Suprapubic skin (tissue), 4 donors: ENCODE measurements around the gene NMUR2. TPM values are rescaled to one million over a fixed set of nuclear protein-coding genes. Genes with fewer than 3 reads are reported as not detected.

ENCODE experiments used
- DNase-seq, 2 donors: peaks; one replicate each; pipeline ENCODE4 v3.0.0-alpha.2; 2019; ENCODE audit warnings: low spot score in 2 of 2
- H3K27ac ChIP-seq: fragments of 200-600 bp; sonication (generic); one replicate; pipeline ENCODE4 v1.5.1; 2019
- H3K27me3 ChIP-seq: fragments of 200-600 bp; sonication (generic); one replicate; pipeline ENCODE4 v1.5.1; 2019
- H3K36me3 ChIP-seq: fragments of 200-600 bp; sonication (generic); one replicate; pipeline ENCODE4 v1.5.1; 2019
- H3K4me1 ChIP-seq: fragments of 200-600 bp; sonication (generic); one replicate; pipeline ENCODE4 v1.5.1; 2019
- H3K4me3 ChIP-seq: fragments of 200-600 bp; sonication (generic); one replicate; pipeline ENCODE4 v1.5.1; 2019; ENCODE audit warnings: mild to moderate bottlenecking
- H3K9me3 ChIP-seq: fragments of 200-600 bp; sonication (generic); one replicate; pipeline ENCODE4 v1.5.1; 2019
- EP300 ChIP-seq: sonication (generic); formaldehyde crosslinking; IDR thresholded peaks from one replicate; pipeline ENCODE4 v1.6.1; 2017; ENCODE audit warnings: antibody characterized with exemption
- POLR2A ChIP-seq, 2 donors: fragments of 450-650 bp; IDR thresholded peaks; one replicate each; pipeline ENCODE4 v1.6.1; 2017; ENCODE audit warnings: antibody characterized with exemption in 2 of 2, mild to moderate bottlenecking in 2 of 2, moderate library complexity in 2 of 2
- POLR2AphosphoS5 ChIP-seq, 3 donors: sonication (generic); formaldehyde crosslinking; IDR thresholded peaks; one replicate each; pipeline ENCODE4 v1.6.1; 2017; ENCODE audit warnings: antibody characterized with exemption in 3 of 3
- WGBS: methylation state at CpG from one replicate; pipeline ENCODE4 v1.1.5; 2018; 5-methylcytosine and 5-hydroxymethylcytosine counted together
- total RNA-seq, 4 donors: library from RNA; depleted of rRNA; stranded (reverse); fragments of >200 nt; gene quantifications; one replicate each; pipeline ENCODE4 v1.1.0, GENCODE V29; 2016
- TF ChIP-seq, protein P1 (sequence below), 2 donors: fragments of 200-600 bp in 1 of 2; fragments of 450-650 bp in 1 of 2; sonication (generic) in 1 of 2; IDR thresholded peaks; one replicate each; pipeline ENCODE4 v1.5.1; 2016 to 2019; ENCODE audit warnings: antibody characterized with exemption in 2 of 2, mild to moderate bottlenecking in 1 of 2, moderate library complexity in 1 of 2

NMUR2 gene
- total RNA-seq, 4 donors from 2014 or later = not detected

DNA sequence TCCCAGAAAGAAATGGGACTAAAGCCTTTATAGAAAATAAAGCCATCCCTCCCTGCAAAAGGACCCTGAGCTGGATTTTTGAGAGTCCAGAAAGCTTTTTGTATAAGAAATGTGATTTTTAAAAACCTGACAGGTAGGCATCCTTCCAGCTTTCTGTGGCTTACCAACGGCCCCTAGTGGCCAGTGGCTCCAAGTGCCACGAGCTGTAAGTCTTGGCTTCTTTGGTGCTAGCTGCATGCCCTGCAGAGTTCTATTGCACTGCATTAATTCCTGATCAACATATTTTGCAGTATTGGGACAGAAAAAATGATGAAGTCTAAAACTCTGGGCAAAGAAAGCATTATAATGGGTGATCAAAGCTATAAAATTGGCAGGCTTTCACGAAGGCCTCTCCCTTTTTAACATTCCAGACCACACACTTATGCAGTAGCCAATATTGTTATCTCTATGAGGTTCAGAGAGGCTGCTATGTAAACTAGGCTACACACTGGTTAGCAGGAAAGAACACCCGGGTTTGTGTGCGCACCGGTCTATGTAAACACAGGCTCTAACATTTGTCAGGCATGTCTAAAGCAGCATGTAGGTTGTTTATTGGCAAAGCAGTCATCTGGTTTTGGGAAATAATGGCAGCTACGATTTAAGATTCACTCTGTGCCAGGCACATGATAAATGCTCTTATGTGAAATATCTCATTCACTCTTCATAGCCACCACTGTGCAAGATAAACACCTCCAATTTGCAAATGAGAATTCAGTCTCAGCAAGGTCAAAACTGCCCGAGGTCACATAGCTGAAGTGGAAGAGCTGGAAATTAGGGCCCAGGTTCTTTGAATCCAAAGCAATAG is 55.2 kb downstream of the NMUR2 start:
- Histone ChIP-seq H3K27ac (no peak overlapping the region), H3K36me3 (no peaks in the 10 kb centered on the region), H3K4me1 (no peaks in the 10 kb centered on the region), H3K4me3 (no peak overlapping the region), H3K9me3 (no peaks in the 10 kb centered on the region), H3K27me3 (no peaks in the 10 kb centered on the region)
- TF ChIP-seq, protein P1, sequence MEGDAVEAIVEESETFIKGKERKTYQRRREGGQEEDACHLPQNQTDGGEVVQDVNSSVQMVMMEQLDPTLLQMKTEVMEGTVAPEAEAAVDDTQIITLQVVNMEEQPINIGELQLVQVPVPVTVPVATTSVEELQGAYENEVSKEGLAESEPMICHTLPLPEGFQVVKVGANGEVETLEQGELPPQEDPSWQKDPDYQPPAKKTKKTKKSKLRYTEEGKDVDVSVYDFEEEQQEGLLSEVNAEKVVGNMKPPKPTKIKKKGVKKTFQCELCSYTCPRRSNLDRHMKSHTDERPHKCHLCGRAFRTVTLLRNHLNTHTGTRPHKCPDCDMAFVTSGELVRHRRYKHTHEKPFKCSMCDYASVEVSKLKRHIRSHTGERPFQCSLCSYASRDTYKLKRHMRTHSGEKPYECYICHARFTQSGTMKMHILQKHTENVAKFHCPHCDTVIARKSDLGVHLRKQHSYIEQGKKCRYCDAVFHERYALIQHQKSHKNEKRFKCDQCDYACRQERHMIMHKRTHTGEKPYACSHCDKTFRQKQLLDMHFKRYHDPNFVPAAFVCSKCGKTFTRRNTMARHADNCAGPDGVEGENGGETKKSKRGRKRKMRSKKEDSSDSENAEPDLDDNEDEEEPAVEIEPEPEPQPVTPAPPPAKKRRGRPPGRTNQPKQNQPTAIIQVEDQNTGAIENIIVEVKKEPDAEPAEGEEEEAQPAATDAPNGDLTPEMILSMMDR (IDR thresholded peaks at IDR 0.05) = peak; percentile 6 to 64
- TF ChIP-seq POLR2A (IDR thresholded peaks at IDR 0.05) (no peak), EP300 (no peak), POLR2AphosphoS5 (IDR thresholded peaks at IDR 0.05) (no peak)
- 32% methylated on average over 8 of the region's 8 CpGs for WGBS
- DNase-seq = no peak
